AG04449 (cell line): ENCODE measurements around the gene EPB41L3.

Experiments used
- CTCF ChIA-PET: fragments of 350-600 bp; formaldehyde crosslinking; extraction: SDS; loops from one replicate; lab custom pipeline; 2021; ENCODE audit warnings: antibody characterized with exemption; lab: Yijun Ruan, JAX
- POLR2A ChIA-PET: fragments of 400-600, 350-600 bp; formaldehyde crosslinking; extraction: SDS; loops from one replicate; lab custom pipeline; 2020; ENCODE audit warnings: antibody characterized with exemption, inconsistent platforms; lab: Yijun Ruan, JAX
- DNase-seq: peaks from one replicate; pipeline ENCODE4 v3.0.0-alpha.2; 2010; ENCODE audit warnings: low read depth, low spot score
- H3K4me3 ChIP-seq: 2 replicates; pipeline ENCODE4 v1.5.1; 2011; ENCODE audit warnings: low read depth, mild to moderate bottlenecking, control low read depth, low read length
- CTCF ChIP-seq: IDR thresholded peaks from one replicate; pipeline ENCODE4 v1.5.1; 2011; ENCODE audit warnings: mild to moderate bottlenecking, moderate library complexity, low read length, control low read depth, inconsistent platforms; ENCODE audit not compliant: insufficient read depth; ENCODE audit errors: missing control alignments

Gene EPB41L3

GRCh38 chr18:5464251-5464650 is 79.5 kb downstream of the EPB41L3 start:
- no peak for DNase-seq
- ChIA-PET POLR2A (no interaction called here), CTCF (no interaction called here)
- no peak for TF ChIP-seq CTCF
- no peak overlapping the region for H3K4me3 ChIP-seq

GRCh38 chr18:5463831-5464230 is 80.0 kb downstream of the EPB41L3 start:
- POLR2A ChIA-PET = no interaction called here
- no peak overlapping the region for H3K4me3 ChIP-seq
- CTCF ChIA-PET = no interaction called here
- DNase-seq = no peak
- no peak for TF ChIP-seq CTCF

DNA sequence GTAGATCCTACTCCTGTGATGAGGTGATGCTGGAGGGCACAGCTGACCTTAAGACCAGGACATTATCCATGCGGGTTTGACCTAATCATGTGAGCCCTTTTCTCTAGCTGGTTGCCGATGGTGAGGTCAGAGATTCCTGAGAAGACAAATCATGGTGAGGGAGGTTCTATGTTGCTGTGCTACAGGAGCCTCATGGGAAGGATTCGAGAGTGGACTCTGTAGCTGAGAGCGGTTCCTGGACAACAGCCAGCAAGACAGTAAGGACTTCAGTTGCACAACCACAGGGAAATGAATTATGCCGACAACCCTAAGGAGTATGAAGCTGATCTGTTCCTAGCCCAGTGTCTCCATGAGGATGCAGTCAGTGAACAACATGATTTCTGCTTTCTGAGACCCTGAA is 80.4 kb downstream of the EPB41L3 start:
- CTCF ChIA-PET = no interaction called here
- no peak for DNase-seq
- TF ChIP-seq CTCF = no peak
- POLR2A ChIA-PET = no interaction called here
- no peak overlapping the region for H3K4me3 ChIP-seq

DNA sequence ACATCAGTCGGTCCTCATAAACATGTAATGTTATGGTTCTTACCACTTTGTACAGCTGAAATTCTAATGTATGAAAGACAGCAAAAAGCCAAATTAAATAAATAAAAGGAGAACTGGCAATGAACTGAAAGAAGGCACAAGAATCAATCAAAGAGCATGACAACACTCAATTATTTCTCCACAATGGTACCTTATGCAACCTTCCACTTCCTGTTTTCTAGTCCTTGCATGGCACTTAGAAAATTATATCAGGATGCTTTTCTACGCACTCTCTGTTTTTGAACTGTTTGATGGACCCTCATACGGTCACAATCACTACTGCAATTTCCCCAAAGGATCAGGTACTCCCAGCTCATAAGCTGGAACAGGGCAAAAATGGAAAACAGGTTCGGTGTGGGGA is 81.6 kb downstream of the EPB41L3 start:
- CTCF ChIA-PET = no interaction called here
- no peak for TF ChIP-seq CTCF
- POLR2A ChIA-PET = no interaction called here
- DNase-seq = no peak
- H3K4me3 ChIP-seq = no peak overlapping the region

- no peak for DNase-seq
- ChIA-PET CTCF (no interaction called here), POLR2A (no interaction called here)
- TF ChIP-seq CTCF = no peak
- H3K4me3 ChIP-seq = no peak overlapping the region
Measured at GRCh38 chr18:5461041-5461440, 82.8 kb downstream of the EPB41L3 start.

- ChIA-PET CTCF (no interaction called here), POLR2A (no interaction called here)
- no peak for DNase-seq
- no peak for TF ChIP-seq CTCF
- no peak overlapping the region for H3K4me3 ChIP-seq
Measured at GRCh38 chr18:5457462-5457957, 86.3 kb downstream of the EPB41L3 start.
